Stomach (tissue), 9 donors: Measurements from ENCODE around the gene GAK. TPM values are rescaled to one million over a fixed set of nuclear protein-coding genes. Genes with fewer than 3 reads are reported as not detected.

Experiments used
- DNase-seq, 2 donors: peaks; one replicate each; pipeline versions ENCODE4 v3.0.0 to v3.0.0-alpha.2; 2013 to 2019
- H3K27ac ChIP-seq, 5 donors: fragments of 200-600 bp in 4 of 5; sonication (generic) in 4 of 5; one replicate each; pipeline ENCODE4 v1.5.1; 2013 to 2019; ENCODE audit warnings: mild to moderate bottlenecking in 1 of 5, moderate library complexity in 1 of 5
- H3K27me3 ChIP-seq, 3 donors: fragments of 200-600 bp; sonication (generic); one replicate each; pipeline ENCODE4 v1.5.1; 2017 to 2019; ENCODE audit warnings: mixed run types in 1 of 3
- H3K36me3 ChIP-seq, 4 donors: fragments of 200-600 bp; sonication (generic); 1 replicate in 3 of 4; 2 replicates in 1 of 4; pipeline ENCODE4 v1.5.1; 2016 to 2019
- H3K4me1 ChIP-seq, 4 donors: fragments of 200-600 bp; sonication (generic); one replicate each; pipeline ENCODE4 v1.5.1; 2016 to 2019
- H3K4me3 ChIP-seq, 4 donors: fragments of 200-600 bp; sonication (generic) in 3 of 4; one replicate each; pipeline ENCODE4 v1.5.1; 2016 to 2019; ENCODE audit warnings: mild to moderate bottlenecking in 1 of 4
- H3K9me3 ChIP-seq, 4 donors: fragments of 200-600 bp; sonication (generic); one replicate each; pipeline ENCODE4 v1.5.1; 2016 to 2019
- EP300 ChIP-seq: sonication (generic); formaldehyde crosslinking; IDR thresholded peaks from one replicate; pipeline ENCODE4 v1.6.1; 2017; ENCODE audit warnings: antibody characterized with exemption
- POLR2A ChIP-seq, 4 donors: fragments of 450-650 bp; IDR thresholded peaks; one replicate each; pipeline ENCODE4 v1.6.1; 2016; ENCODE audit warnings: antibody characterized with exemption in 4 of 4, control low read depth in 2 of 4, mild to moderate bottlenecking in 1 of 4, moderate library complexity in 1 of 4
- POLR2AphosphoS5 ChIP-seq, 3 donors: sonication (generic); formaldehyde crosslinking; IDR thresholded peaks; one replicate each; pipeline ENCODE4 v1.6.1; 2016; ENCODE audit warnings: antibody characterized with exemption in 3 of 3
- WGBS, 5 donors: extraction: QIAGEN DNeasy Blood & Tissue Kit in 3 of 5; methylation state at CpG; one replicate each; pipeline versions ENCODE4 v1.1.5 to v1.1.7; 2013 to 2018; 5-methylcytosine and 5-hydroxymethylcytosine counted together
- intact Hi-C: fragments of 100-400 bp; cut with DNase I; formaldehyde crosslinking; loops from one replicate; pipeline ENCODE4 v1.15.1; 2023; ENCODE audit warnings: low total_unique reads
- polyA plus RNA-seq, 3 donors: library from polyadenylated mRNA; stranded (reverse); fragments of 200-250 nt; gene quantifications; one replicate each; pipeline ENCODE4 v1.2.3, GENCODE V29; 2013
- total RNA-seq, 5 donors: library from RNA; depleted of rRNA; stranded (reverse); fragments of >200 nt; gene quantifications; one replicate each; pipeline versions ENCODE4 v1.1.0 to v1.2.3, GENCODE V29; 2014 to 2016
- TF ChIP-seq, protein P1 (sequence below), 7 experiments: fragments of 450-650 bp in 4 of 7; fragments of 200-600 bp in 3 of 7; sonication (generic) in 3 of 7; IDR thresholded peaks; one replicate each; pipeline ENCODE4 v1.5.1; 2016 to 2019; ENCODE audit warnings: antibody characterized with exemption in 7 of 7, control low read depth in 2 of 7, mild to moderate bottlenecking in 1 of 7
- donor health status: healthy with polysubstance abuse.
- donor health status: Bipolar disorder and iron deficiency.
- donor health status: healthy.

The GAK gene
- total and polyA plus RNA-seq, 8 donors, result 71.8 to 503 (median 157) TPM

DNA sequence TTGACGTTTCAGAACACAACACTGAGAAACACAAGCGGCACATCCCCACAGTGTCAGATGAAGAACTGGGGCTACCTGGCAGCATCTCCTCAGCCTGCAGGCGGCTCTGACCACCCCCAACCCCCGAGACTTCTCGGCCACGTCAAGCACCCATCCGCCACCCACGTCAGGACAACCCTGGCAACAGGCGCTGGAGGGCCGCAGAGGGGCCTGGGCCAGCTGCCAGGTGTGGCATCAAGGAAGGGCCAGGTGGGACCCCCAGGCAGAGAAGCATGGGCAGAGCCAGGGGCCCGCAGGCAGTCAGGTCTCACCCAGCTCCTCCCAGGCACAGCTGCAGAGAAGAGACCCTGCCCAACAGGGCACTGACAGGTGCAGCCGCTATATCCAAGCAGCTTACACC, 22.3 kb downstream of the GAK start:
- H3K4me3 ChIP-seq, result no peak overlapping the region
- H3K4me1 ChIP-seq, result peaks cover 0 to 6% (median 1%) of the 10 kb centered on the region in 4 donors
- no peaks in the 10 kb centered on the region for H3K9me3 ChIP-seq
- TF ChIP-seq, protein P1, sequence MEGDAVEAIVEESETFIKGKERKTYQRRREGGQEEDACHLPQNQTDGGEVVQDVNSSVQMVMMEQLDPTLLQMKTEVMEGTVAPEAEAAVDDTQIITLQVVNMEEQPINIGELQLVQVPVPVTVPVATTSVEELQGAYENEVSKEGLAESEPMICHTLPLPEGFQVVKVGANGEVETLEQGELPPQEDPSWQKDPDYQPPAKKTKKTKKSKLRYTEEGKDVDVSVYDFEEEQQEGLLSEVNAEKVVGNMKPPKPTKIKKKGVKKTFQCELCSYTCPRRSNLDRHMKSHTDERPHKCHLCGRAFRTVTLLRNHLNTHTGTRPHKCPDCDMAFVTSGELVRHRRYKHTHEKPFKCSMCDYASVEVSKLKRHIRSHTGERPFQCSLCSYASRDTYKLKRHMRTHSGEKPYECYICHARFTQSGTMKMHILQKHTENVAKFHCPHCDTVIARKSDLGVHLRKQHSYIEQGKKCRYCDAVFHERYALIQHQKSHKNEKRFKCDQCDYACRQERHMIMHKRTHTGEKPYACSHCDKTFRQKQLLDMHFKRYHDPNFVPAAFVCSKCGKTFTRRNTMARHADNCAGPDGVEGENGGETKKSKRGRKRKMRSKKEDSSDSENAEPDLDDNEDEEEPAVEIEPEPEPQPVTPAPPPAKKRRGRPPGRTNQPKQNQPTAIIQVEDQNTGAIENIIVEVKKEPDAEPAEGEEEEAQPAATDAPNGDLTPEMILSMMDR (IDR thresholded peaks at IDR 0.05), result no peak
- TF ChIP-seq POLR2AphosphoS5 (IDR thresholded peaks at IDR 0.05) (no peak), POLR2A (IDR thresholded peaks at IDR 0.05) (no peak), EP300 (no peak)
- intact Hi-C loops, result no loop called here
- no peak for DNase-seq
- H3K27me3 ChIP-seq, result no peaks in the 10 kb centered on the region
- H3K36me3 ChIP-seq, result peaks cover 36 to 85% (median 75%) of the 10 kb centered on the region in 4 donors
- H3K27ac ChIP-seq, result no peak overlapping the region
- WGBS, 5 donors, result 93 to 95% (median 94%) methylated on average over 2 to 12 of the region's 12 CpGs

DNA sequence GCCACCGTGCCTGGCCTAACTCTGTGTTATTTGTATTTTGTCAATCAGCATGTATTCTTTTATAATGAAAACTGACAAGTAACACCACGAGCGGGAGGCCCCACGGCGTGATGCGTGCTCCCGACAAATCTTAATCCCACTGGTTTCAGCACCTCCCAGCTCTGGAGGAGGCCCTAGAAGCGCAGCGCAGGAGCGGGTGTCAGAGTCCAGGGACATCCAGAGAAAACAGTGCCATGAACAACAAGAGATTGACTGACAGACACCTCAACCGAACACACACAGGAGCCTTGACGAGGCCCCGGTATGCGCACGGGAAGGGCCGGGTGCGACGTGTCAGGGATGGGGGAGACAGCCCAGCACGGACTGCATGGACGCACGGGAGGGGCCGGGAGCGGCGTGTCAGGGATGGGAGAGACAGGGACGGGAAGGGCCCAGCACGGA, 23.0 kb downstream of the GAK start:
- intact Hi-C loops, result no loop called here
- H3K36me3 ChIP-seq, result peaks cover 36 to 92% (median 82%) of the 10 kb centered on the region in 4 donors
- no peak overlapping the region for H3K27ac ChIP-seq
- no peaks in the 10 kb centered on the region for H3K9me3 ChIP-seq
- H3K27me3 ChIP-seq, result no peaks in the 10 kb centered on the region
- TF ChIP-seq, protein P1 (IDR thresholded peaks at IDR 0.05), result no peak
- no peak for TF ChIP-seq EP300
- TF ChIP-seq POLR2A (IDR thresholded peaks at IDR 0.05), result no peak
- TF ChIP-seq POLR2AphosphoS5 (IDR thresholded peaks at IDR 0.05), result no peak
- WGBS, 5 donors, result 95 to 96% (median 95%) methylated on average over 26 of the region's 26 CpGs
- no peak overlapping the region for H3K4me3 ChIP-seq
- no peaks in the 10 kb centered on the region for H3K4me1 ChIP-seq
- DNase-seq, result no peak

DNA sequence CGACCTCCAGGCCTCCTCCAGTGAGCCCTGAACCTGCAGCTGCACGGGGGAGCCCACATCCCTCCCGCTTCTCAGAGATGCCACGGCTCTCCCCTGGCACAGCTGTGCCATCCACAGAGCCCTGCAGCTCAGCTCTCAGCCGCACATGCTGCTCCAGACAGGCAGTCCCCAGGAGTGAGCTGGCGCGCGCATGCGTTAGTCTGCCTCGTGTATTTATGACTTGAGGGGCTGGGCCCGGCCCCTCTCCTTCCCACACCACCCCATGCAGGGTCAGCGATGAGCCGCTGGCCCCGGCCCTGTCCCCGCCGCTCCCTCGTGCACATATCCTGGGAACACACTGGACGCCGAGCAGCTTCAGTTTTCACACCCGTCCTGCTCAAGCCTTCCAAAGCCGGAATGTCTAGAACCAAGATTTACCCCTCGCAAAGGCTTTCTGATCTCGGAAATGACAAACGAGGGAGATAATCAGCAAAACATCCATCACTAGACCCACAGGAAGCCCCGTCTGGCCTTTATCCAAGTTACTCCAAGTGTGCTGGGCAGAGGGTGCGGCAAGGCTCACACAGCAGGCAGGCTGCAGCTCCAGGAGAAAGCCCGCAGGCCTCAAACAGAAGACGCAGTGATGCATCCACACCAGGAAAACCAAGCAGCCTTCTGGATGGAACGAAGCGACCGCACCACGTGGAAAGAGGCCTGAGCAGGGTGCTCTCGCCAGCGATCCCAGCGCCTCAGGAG, 24.3 kb downstream of the GAK start:
- 79 to 90% (median 85%) methylated on average over 15 to 35 of the region's 35 CpGs for WGBS, 5 donors
- peaks cover 41 to 97% (median 89%) of the 10 kb centered on the region in 4 donors for H3K36me3 ChIP-seq
- no peaks in the 10 kb centered on the region for H3K4me1 ChIP-seq
- H3K4me3 ChIP-seq, result no peak overlapping the region
- no peaks in the 10 kb centered on the region for H3K27me3 ChIP-seq
- H3K9me3 ChIP-seq, result no peaks in the 10 kb centered on the region
- no peak for DNase-seq
- no peak overlapping the region for H3K27ac ChIP-seq
- intact Hi-C loops, result no loop called here
- TF ChIP-seq, protein P1 (IDR thresholded peaks at IDR 0.05), result no peak
- no peak for TF ChIP-seq EP300

DNA sequence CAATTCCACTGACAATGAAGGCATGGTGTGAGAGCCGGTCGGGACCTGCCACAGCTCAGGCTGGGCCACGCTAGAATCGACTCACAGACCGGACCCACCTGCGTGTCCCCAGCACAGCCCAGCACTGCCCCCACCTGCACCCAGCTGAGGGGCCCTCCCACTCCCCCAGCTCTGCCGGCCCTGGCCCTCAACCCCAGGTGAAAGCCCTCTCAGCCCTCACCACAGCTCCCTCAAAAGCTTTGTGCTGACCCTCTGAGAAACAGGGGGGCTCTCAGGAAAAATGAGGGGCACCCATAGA, 25.1 kb downstream of the GAK start:
- Histone ChIP-seq H3K9me3 (no peaks in the 10 kb centered on the region), H3K27me3 (no peaks in the 10 kb centered on the region), H3K4me3 (no peak overlapping the region), H3K27ac (no peak overlapping the region), H3K4me1 (no peaks in the 10 kb centered on the region), H3K36me3 (peaks cover 33 to 97% (median 88%) of the 10 kb centered on the region in 4 donors)
- DNase-seq, result no peak
- 80 to 95% (median 94%) methylated on average over 1 to 7 of the region's 7 CpGs for WGBS, 5 donors
- intact Hi-C loops, result no loop called here
- TF ChIP-seq EP300 (no peak), POLR2AphosphoS5 (IDR thresholded peaks at IDR 0.05) (no peak), POLR2A (IDR thresholded peaks at IDR 0.05) (no peak)
- TF ChIP-seq, protein P1 (IDR thresholded peaks at IDR 0.05), result no peak
